ENCODE results near the gene APBB2.

DNA sequence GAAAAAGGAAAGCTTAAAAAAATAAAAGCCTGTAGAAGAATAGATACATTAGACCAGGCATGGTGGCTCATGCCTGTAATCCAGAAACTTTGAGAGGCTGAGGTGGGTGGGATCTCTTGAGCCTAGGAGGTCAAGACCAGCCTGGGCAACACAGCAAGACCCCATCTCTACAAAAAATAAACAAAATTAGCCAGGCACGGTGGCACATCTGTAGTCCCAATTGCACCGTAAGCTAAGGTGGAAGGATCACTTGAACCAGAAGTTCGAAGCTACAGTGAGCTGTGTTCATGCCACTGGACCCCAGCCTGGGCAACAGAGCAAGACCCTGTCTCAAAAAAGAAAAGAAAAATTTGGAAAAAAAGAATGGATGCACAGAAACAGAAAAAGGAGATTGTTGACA is 149.4 kb downstream of the APBB2 start:
- TF ChIP-seq CTCF (IDR thresholded peaks at IDR 0.05) (no peak), IRF2 (CRISPR knock-in tag; IDR thresholded peaks at IDR 0.05; ENCODE audit: borderline replicate concordance, low read depth) (no peak), IRF1 (CRISPR knock-in tag; IDR thresholded peaks at IDR 0.05) (no peak), SP1 (CRISPR knock-in tag; conservative IDR thresholded peaks at IDR 0.05) (no peak)
- TF ChIP-seq, protein P1, sequence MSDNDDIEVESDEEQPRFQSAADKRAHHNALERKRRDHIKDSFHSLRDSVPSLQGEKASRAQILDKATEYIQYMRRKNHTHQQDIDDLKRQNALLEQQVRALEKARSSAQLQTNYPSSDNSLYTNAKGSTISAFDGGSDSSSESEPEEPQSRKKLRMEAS (CRISPR knock-in tag; IDR thresholded peaks at IDR 0.05), result no peak
